ENCODE measurements around the gene HINT3.
A peak's percentile ranks its signal among the peaks of the same experiment; 100 is the strongest.
"Not testable (repeated sequence)": the region's sequence is repeated elsewhere in the genome, so short reads cannot be mapped to it uniquely, and the experiment has no call there.

HINT3 gene

GRCh38 chr6:125940247-125941041 lies 16.1 kb upstream of the HINT3 start:
- no peak for DNase-seq

GRCh38 chr6:125942672-125943527 lies 13.7 kb upstream of the HINT3 start:
- DNase-seq = no peak

DNA sequence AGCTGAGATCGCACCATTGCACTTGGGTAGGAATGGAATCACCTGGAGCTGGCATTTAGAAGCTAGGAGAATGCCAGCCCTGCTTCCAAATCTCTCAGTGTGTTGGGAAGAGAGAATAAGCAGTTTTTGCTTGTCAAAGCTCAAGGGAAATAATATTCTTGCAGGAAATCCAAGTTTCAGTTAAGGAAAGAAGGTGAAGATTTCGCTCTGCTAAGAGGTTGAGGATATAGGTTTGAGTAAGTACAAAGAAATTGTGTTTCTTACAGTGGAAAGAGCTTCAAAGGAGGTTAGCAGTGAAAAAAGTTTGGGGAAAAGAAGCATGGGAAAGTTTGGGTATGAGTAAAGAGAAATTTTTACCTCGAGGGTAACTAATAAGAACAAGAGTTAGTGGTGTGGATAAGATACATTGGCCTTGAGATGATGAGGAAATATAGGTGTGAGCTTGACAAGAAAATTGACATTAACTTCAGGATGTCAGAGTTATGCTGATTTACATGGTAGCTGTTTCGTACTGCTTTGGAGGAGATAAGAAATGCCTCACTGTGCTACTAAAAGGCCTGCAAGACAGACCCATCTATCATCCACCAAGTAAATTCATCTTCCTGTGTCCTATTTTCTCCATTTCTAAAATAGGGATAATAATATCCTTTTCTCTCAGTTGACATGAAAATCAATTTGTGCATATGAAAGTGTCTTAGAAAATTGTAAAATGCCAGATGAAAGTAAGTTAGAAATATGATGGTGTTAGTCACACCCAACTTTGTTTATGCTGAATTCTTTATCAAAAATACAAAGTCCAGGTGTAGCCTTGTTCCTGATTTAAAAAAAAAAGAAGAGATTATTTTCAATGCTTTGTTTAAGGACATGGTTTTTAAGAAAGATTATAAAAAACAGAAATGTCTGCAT lies 12.8 kb upstream of the HINT3 start:
- no peak for DNase-seq

DNA sequence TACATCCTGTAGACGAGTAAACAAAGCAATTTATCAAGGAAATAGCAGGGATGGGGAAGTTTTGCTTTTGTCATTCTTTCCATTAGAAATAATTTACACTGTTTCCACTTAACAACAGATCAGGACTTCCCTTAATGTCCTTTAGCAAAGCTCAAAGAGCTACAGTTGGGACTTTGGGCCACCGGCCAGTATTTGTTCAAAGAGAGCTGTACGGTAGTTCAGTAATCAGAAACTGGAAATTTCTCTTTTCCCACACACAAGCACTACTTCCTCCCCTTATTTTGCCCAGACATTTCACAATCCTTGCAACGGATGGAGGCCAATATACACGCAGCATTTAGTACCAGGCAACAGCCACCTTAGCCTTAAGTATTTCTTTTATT lies 12.1 kb upstream of the HINT3 start:
- peak; percentile 90 for DNase-seq

GRCh38 chr6:125944896-125945295 lies 11.7 kb upstream of the HINT3 start:
- no peak for DNase-seq

DNA sequence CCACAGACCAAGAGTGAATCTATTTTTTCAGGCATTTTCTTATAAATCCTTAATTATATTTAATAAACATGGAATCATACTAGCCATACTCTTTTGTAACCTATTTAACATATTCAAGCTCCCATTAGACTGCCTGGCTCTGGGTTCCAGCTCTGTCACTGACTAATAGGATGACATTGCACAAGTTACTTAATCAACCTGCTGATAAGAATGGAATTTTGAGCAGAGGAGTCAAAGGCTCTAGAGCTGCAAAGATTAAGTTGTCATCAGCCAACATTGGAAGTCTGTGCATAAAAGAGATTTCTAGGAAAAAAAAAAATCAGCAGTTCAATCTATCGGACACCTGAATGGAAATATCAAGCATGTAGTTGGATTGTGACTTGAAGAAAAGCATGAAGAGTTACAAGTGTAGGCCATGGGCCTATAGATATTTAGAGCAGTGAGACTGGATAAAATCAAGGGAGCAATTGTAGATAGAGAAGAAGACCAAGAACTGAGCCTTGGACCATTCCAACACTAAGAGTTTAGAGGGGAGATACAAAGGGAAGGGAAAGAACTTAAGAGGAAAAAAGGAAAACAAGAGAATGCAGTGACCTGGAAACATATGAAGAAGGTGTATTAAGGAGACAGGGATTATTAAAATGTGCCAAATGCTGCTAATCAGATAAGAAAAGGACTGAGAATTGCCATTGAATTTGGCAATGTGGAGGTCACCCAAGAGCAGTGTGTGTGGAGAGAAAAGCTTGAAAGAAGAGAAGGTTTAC lies 11.0 kb upstream of the HINT3 start:
- DNase-seq = no peak

GRCh38 chr6:125947615-125948014 lies 9.0 kb upstream of the HINT3 start:
- DNase-seq = no peak

GRCh38 chr6:125948455-125948854 lies 8.1 kb upstream of the HINT3 start:
- no peak for DNase-seq

DNA sequence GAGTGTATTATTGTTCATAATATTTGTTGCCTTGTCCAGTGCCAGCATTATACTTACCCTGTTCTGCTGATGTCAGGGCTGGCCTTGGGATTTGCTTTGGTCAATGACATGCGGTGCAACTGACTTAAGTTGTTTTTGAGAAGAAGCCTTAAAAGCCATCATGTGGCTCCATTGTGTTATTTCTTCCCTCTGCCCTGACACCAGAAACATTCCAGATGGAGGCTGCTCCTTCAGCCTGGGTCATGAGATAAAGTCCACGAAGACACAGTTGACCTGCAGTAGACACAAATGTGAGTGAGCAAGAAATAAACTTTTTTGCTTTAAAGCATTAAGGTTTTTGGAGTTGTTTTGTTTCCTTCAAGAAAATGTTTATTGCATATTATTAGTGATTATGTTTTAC lies 7.5 kb upstream of the HINT3 start:
- no peak for DNase-seq

DNA sequence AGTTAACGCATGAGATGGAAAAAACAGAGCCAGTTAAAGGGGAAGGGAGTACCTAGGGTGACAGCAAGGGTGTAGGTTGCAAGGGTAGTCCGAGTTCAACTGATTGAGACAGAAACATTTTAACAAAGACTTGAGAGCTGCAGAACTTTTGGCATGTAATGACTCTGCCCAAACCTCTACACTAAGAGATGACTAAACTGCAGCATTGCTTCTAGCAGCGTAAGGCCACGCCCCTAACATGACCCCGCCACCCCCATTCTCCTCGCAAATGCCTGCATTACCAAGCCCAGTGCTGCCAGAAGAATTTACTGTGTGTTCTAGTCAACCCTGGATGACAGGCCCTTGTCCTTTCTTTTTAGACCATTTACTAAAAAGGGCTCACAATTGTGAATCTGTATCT lies 6.3 kb upstream of the HINT3 start:
- DNase-seq = no peak

DNA sequence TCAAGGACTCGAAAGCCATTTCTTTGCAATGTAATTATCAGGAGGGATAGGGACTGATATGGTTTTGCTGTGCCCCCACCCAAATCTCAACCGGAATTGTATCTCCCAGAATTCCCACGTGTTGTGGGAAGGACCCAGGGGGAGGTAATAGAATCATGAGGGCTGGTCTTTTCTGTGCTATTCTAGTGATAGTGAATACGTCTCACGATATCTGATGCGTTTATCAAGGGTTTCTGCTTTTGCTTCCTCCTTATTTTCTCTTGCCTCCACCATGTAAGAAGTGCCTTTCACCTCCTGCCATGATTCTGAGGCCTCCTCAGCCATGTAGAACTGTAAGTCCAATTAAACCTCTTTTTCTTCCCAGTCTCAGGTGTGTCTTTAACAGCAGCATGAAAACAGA lies 5.9 kb upstream of the HINT3 start:
- not testable (repeated sequence) for DNase-seq

DNA sequence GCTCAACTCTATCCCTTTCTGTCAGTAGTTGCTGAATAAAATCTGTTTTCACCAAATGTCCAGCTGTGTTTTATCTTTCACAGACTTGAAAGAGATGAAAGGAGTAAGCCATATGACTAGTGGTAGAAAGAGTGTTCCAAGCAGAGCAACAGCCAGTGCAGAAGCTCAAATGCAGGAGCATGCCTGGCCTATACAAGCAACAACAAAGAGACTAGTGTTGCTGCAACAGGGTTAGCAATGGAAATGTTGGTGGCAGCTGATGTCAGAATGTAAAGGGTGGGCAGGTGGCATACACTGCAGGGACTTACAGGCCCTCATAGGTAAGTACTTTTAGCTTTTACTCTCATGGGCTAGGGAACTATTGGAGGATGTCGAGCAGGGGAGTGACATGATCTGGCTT lies 5.2 kb upstream of the HINT3 start:
- no peak for DNase-seq

- DNase-seq = no peak
Observed at GRCh38 chr6:125952764-125953501, 3.6 kb upstream of the HINT3 start.

DNA sequence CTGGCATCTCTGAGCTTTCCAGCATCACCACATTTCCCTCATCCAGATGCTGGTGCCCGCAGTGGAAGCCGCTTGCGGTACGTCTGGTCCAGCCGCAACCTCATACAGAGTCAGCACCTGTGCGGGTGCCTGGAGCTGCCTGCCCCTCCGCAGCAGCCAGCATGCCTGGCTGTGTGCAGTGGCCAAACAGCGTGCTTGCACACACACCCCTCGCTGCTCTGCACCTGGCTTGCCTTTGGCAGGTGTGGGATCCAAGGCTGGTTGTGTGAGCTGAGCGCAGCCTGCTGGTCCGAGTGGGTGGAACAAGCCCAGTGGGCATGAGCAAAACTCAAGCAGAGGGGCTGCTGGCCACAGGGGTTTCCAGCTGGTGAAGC lies 3.1 kb upstream of the HINT3 start:
- peak; percentile 67 for DNase-seq

GRCh38 chr6:125954735-125955339 lies 1.7 kb upstream of the HINT3 start:
- no peak for DNase-seq

DNA sequence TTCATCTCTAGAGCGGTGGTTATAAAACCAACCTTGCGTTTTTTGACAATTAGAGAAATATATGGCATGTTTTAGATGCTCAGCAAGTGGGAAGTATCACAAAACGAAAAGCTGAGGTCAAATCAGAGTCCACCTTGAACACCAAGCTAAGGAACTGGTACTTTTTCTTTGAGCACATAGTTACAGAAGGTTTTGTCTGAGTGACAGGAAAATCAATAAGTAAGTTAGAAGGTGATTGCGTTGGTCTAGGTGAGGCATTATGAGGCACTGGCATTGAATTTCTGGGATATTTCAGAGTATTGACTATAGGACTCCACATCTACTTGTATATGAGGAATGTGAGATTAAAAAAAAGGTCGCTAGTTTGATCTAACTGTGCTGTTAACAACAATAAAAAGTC lies 597 bp upstream of the HINT3 start:
- DNase-seq = no peak

DNA sequence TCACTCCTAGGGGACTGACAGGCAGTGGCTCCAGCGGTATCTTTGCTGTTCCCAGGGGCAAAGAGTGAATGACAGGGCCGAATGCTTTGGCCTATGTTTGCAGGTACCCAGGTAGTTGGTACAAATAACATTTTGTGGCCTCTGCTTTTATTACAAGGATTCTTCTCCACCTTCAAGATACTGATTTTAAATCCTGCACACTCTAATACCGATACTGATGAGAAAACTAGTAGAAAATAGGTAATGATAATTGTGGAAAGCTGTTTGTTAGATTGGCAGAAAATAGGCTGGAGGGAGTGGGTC lies 772 bp downstream of the HINT3 start:
- DNase-seq = no peak

DNA sequence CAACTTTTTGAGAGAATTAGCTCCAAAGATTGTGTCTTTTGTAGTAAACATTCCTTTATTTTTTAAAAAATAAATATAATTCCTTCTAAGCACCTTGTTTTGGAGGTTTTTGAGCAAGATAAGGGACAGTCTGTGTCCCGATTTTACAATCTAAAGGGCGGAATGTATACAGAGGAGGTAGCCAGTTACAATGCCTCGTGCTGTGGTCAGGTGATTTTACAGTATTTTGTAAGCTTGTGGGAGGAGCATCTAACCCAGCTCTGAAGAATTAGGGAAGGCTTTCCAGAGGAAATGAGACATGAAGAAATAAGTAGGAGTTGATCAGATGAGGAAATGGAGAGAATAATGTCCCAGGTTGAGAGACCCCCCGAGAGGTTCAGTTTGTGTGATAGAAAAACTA lies 1.3 kb downstream of the HINT3 start:
- no peak for DNase-seq

DNA sequence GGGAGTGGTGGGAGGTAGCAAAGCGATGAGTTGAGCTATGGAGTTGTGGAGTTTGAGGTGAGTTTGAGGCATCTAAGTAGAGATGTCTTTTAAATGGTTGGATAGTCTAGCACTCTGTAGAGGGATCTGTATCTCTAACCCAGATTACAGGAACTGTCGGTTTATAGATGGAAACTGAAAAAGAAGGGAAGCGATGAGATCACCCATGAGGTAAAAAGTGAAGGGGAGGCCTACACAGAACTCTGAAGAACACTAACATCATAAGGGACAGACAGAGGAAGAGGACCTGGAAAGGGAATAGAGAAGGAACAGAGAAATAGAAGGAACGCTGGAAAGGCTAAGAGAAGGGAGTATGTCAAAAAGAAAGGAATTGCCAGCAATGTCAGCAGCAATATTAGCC lies 2.5 kb downstream of the HINT3 start:
- DNase-seq = no peak

DNA sequence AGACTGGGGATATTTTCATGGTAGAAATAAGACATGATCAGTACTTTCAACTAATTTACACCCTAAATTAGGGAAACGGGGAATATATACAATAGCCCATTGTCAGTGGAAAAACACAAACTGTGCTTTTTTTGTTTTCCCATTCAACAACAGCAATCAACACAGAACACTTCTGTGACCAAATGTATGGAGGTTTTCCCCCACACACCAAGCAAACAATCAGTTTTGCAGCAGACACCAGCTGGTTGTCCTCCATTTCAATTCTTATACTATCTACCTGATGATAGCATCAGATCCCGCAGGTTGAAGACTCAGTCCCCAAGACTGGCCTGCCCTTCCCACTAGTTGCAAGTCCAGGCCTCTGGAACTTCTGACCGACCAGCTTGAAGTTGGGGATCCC lies 4.5 kb downstream of the HINT3 start:
- no peak for DNase-seq

GRCh38 chr6:125962900-125963497 lies 6.4 kb downstream of the HINT3 start:
- no peak for DNase-seq

Data from NCI-H2029 (cell line).